ENCODE measurements around the gene PLCD3. TPM values are rescaled to one million over a fixed set of nuclear protein-coding genes. Genes with fewer than 3 reads are reported as not detected.

Gene PLCD3
- total and polyA plus RNA-seq, 5 donors = 94.2 to 164 (median 133) TPM

DNA sequence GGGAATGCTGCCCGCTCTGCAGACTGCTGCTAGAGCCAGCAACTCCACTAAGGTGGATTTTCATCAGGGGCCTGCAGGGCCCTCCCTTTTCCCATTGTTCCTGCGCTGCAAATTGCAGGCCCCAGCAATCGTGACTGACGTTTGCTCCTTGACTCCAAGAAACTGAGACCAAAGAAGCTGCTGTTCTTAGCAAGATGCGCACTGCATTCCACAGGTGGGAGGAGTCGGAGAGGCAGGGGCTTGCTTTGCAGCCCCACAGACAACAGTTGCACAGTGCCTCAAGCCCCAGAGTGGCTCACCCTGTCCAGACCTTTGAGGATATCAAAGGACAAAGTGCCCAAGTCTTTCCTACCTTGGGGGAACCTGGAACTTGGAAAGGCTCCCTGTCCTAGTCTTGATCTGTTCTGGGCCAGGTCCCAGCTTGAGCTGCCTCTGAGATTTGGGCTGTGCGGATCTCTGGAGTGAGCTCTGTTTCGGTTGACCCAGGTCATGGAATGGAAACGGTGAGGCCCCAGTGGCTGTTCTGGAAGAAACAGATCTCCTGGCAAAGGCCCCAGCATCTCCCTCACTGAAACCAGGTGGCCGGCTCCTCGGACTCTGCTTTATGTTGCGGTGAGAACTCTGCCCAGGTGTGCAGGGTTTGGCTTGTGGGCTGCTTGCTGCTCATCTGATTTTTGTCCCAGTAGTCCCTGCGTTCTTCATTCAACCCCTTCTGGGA is 24.9 kb downstream of the PLCD3 start:
- H3K4me1 ChIP-seq (ENCODE audit: control insufficient read depth, insufficient read depth, low read length) = peaks cover 12% of the 10 kb centered on the region
- no peaks in the 10 kb centered on the region for H3K9me3 ChIP-seq (ENCODE audit: control insufficient read depth, low read length)
- no peak for ATAC-seq
- H3K27ac ChIP-seq (ENCODE audit: low read length) = peak overlapping the region; percentile 6
- 71% methylated on average over 13 of the region's 13 CpGs for WGBS
- no peak for DNase-seq
- no peaks in the 10 kb centered on the region for H3K27me3 ChIP-seq (ENCODE audit: control insufficient read depth, insufficient read depth)
- no peak overlapping the region for H3K4me3 ChIP-seq (ENCODE audit: low read length)
- intact Hi-C loops (cut with DNase I) = no loop called here

DNA sequence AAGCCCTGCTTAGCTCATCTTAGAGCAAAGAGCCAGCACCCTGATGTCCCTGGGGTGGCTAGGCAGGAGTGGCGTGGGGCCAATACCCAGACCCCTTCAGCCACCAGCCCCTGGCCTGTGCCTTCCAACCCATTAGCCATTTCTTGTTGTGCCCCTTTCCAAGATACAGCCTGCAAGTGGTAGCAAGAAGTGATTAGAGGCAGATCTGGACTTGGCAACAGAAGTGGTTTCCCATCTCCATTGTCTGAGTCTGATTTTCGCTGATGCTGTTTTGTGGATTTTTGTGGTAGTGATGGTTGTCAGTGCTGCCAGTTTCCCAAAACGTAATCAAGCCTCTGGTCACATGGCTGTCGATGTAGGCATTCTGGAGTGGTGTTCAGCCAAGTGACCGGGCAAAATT is 25.7 kb downstream of the PLCD3 start:
- Histone ChIP-seq H3K4me3 (ENCODE audit: low read length) (no peak overlapping the region), H3K27ac (ENCODE audit: low read length) (no peak overlapping the region), H3K4me1 (ENCODE audit: control insufficient read depth, insufficient read depth, low read length) (peaks cover 10% of the 10 kb centered on the region), H3K27me3 (ENCODE audit: control insufficient read depth, insufficient read depth) (no peaks in the 10 kb centered on the region), H3K9me3 (ENCODE audit: control insufficient read depth, low read length) (no peaks in the 10 kb centered on the region)
- ATAC-seq = no peak
- intact Hi-C loops (cut with DNase I) = no loop called here
- peak in 1 of 3 donors; percentile 27 for DNase-seq
- WGBS = 65% methylated on average over 5 of the region's 5 CpGs

GRCh38 chr17:45106096-45106495 is 26.2 kb downstream of the PLCD3 start:
- Histone ChIP-seq H3K9me3 (ENCODE audit: control insufficient read depth, low read length) (no peaks in the 10 kb centered on the region), H3K27me3 (ENCODE audit: control insufficient read depth, insufficient read depth) (no peaks in the 10 kb centered on the region), H3K27ac (ENCODE audit: low read length) (no peak overlapping the region), H3K4me3 (ENCODE audit: low read length) (no peak overlapping the region), H3K4me1 (ENCODE audit: control insufficient read depth, insufficient read depth, low read length) (peaks cover 10% of the 10 kb centered on the region)
- ATAC-seq (no peak), DNase-seq (peak in 1 of 3 donors; percentile 39)
- WGBS = 81% methylated on average over 5 of the region's 5 CpGs
- intact Hi-C loops (cut with DNase I) = no loop called here

GRCh38 chr17:45104907-45105624 is 27.2 kb downstream of the PLCD3 start:
- intact Hi-C loops (cut with DNase I) = no loop called here
- no peak overlapping the region for H3K4me3 ChIP-seq (ENCODE audit: low read length)
- WGBS = 75% methylated on average over 17 of the region's 17 CpGs
- ATAC-seq = no peak
- DNase-seq = peak in 1 of 3 donors; percentile 49
- H3K9me3 ChIP-seq (ENCODE audit: control insufficient read depth, low read length) = no peaks in the 10 kb centered on the region
- no peaks in the 10 kb centered on the region for H3K27me3 ChIP-seq (ENCODE audit: control insufficient read depth, insufficient read depth)
- H3K4me1 ChIP-seq (ENCODE audit: control insufficient read depth, insufficient read depth, low read length) = peaks cover 6% of the 10 kb centered on the region
- H3K27ac ChIP-seq (ENCODE audit: low read length) = peak overlapping the region; percentile 14

GRCh38 chr17:45104497-45104896 is 27.8 kb downstream of the PLCD3 start:
- intact Hi-C loops (cut with DNase I) = no loop called here
- H3K4me3 ChIP-seq (ENCODE audit: low read length) = no peak overlapping the region
- DNase-seq (peak in 2 of 3 donors; percentile 10 to 63), ATAC-seq (no peak)
- H3K27ac ChIP-seq (ENCODE audit: low read length) = peak overlapping the region; percentile 79
- no peaks in the 10 kb centered on the region for H3K9me3 ChIP-seq (ENCODE audit: control insufficient read depth, low read length)
- H3K27me3 ChIP-seq (ENCODE audit: control insufficient read depth, insufficient read depth) = no peaks in the 10 kb centered on the region
- peaks cover 6% of the 10 kb centered on the region for H3K4me1 ChIP-seq (ENCODE audit: control insufficient read depth, insufficient read depth, low read length)
- WGBS = 89% methylated on average over 6 of the region's 6 CpGs

DNA sequence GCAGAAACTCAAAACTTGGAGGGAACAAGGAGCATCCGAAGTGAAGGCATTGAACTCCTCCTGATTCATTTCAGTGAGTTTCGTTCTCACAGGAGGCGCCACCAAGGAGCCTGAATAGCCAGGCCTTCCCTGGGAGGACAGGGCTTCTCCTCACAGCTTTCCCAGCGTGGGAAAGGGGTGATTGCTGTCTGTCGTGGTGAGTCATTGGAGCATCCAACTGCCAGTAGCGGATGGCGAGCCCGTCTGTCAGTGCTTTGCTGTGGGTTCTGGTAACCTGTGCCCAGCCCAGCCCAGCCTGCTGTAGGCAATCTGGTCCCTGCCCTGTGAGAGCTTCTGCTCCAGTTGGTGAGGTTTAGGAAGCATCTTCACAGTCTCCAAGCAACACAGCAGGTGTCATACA is 28.3 kb downstream of the PLCD3 start:
- Histone ChIP-seq H3K27ac (ENCODE audit: low read length) (peak overlapping the region; percentile 79), H3K4me1 (ENCODE audit: control insufficient read depth, insufficient read depth, low read length) (peaks cover 6% of the 10 kb centered on the region), H3K9me3 (ENCODE audit: control insufficient read depth, low read length) (no peaks in the 10 kb centered on the region), H3K27me3 (ENCODE audit: control insufficient read depth, insufficient read depth) (no peaks in the 10 kb centered on the region), H3K4me3 (ENCODE audit: low read length) (no peak overlapping the region)
- intact Hi-C loops (cut with DNase I) = no loop called here
- DNase-seq (no peak), ATAC-seq (no peak)
- WGBS = 84% methylated on average over 8 of the region's 8 CpGs

DNA sequence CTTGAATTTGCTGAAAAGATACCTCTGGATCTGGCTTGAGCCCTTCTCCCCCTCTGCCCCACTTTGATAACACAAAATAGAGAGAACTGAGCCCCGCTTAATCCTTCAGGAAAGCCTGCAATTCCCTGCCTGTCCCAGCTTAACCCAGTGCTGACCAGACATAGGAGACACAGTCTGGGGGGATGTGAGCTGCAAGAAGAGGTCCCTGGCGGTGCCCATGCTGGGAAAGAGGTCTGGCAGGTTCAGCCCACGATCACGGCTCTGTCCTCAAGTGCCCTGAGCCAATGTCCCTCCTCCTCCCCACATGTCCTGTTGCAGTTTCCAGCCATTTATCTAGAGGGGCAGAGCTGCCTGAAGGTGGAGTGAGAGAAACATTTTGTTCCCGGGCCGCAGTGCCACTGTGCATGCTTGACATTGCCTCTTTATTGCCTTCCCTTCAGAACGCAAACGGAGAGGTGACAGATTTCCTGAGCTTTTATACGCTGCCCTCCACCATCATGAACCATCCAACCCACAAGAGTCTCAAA is 29.0 kb downstream of the PLCD3 start:
- H3K4me1 ChIP-seq (ENCODE audit: control insufficient read depth, insufficient read depth, low read length) = peaks cover 6% of the 10 kb centered on the region
- 59% methylated on average over 9 of the region's 9 CpGs for WGBS
- no peak overlapping the region for H3K4me3 ChIP-seq (ENCODE audit: low read length)
- no peaks in the 10 kb centered on the region for H3K9me3 ChIP-seq (ENCODE audit: control insufficient read depth, low read length)
- H3K27ac ChIP-seq (ENCODE audit: low read length) = peak overlapping the region; percentile 79
- DNase-seq = peak in 1 of 3 donors; percentile 70
- ATAC-seq = peak; percentile 57
- H3K27me3 ChIP-seq (ENCODE audit: control insufficient read depth, insufficient read depth) = no peaks in the 10 kb centered on the region
- intact Hi-C loops (cut with DNase I) = no loop called here

DNA sequence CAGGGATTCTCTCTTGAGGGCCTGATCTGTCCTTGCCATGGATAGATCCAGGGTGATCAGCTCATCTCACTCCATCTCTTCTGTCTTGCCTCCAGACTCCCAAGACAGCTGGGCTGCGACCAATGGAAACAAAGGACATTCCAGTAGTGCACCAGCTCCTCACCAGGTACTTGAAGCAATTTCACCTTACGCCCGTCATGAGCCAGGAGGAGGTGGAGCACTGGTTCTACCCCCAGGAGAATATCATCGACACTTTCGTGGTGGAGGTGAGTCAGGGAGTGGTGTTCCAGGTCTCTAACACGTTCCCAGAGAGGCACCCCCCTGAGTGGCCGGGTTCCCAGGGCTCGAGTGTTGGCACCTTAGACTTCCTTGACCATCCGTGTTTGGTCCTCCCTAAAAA is 29.5 kb downstream of the PLCD3 start:
- WGBS = 69% methylated on average over 9 of the region's 9 CpGs
- intact Hi-C loops (cut with DNase I) = no loop called here
- no peak overlapping the region for H3K4me3 ChIP-seq (ENCODE audit: low read length)
- ATAC-seq (no peak), DNase-seq (peak in 1 of 3 donors; percentile 36)
- peak overlapping the region; percentile 44 for H3K27ac ChIP-seq (ENCODE audit: low read length)
- no peaks in the 10 kb centered on the region for H3K27me3 ChIP-seq (ENCODE audit: control insufficient read depth, insufficient read depth)
- peaks cover 6% of the 10 kb centered on the region for H3K4me1 ChIP-seq (ENCODE audit: control insufficient read depth, insufficient read depth, low read length)
- H3K9me3 ChIP-seq (ENCODE audit: control insufficient read depth, low read length) = no peaks in the 10 kb centered on the region

DNA sequence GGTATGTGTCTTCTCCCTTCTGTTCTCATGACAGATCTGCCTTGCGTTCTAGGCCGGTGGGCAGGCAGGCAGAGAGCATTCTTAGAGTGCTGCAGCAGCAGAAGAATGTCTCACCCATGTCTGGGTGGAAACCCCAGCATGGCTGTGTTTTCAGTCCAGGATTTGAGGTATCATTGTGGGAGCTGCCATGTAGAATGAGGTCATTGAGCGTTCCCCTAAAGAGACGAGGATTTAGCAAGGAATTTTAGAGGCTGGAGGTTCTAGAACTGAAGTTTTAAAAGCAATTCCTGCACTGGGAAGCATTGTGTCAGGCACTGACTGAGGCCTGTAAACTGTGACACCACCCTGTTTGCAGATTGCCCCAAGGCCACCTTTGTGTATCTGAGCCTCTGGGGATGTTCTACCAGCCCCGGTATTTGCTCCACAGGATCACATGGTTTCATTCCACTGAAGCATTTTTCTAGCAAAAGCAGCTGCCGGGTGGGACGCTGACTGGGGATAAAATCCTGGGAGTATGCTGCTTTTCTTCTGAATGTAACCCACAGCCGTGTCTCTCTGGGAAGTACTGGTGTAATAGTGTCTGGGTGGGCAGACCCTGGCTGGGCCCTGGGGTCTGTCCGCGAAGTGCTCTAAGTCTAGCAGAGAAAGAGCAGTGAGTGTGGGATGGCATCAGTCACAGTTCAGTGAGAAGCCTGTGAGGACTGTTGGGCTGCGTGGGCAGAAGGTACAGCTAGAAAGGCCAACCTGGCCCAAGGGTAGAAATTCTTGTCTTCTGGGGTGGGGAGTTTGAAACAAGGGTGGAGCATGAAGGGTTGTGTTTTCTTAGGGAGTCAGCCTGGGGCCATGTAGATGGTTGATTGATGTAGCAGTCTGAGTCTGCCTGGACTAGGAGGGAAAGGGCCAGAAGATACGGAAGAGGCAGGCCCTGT is 30.2 kb downstream of the PLCD3 start:
- 74% methylated on average over 12 of the region's 12 CpGs for whole genome bisulfite sequencing
- ATAC-seq (no peak), DNase-seq (peak in 2 of 3 donors; percentile 24 to 42)
- intact Hi-C loops (cut with DNase I) = no loop called here
- Histone ChIP-seq H3K27ac (ENCODE audit: low read length) (peak overlapping the region; percentile 54), H3K9me3 (ENCODE audit: control insufficient read depth, low read length) (no peaks in the 10 kb centered on the region), H3K4me1 (ENCODE audit: control insufficient read depth, insufficient read depth, low read length) (peaks cover 6% of the 10 kb centered on the region), H3K27me3 (ENCODE audit: control insufficient read depth, insufficient read depth) (no peaks in the 10 kb centered on the region), H3K4me3 (ENCODE audit: low read length) (no peak overlapping the region)

GRCh38 chr17:45101546-45101882 is 30.8 kb downstream of the PLCD3 start:
- intact Hi-C loops (cut with DNase I) = no loop called here
- Histone ChIP-seq H3K4me1 (ENCODE audit: control insufficient read depth, insufficient read depth, low read length) (peaks cover 6% of the 10 kb centered on the region), H3K9me3 (ENCODE audit: control insufficient read depth, low read length) (no peaks in the 10 kb centered on the region), H3K27me3 (ENCODE audit: control insufficient read depth, insufficient read depth) (no peaks in the 10 kb centered on the region), H3K27ac (ENCODE audit: low read length) (peak overlapping the region; percentile 54), H3K4me3 (ENCODE audit: low read length) (no peak overlapping the region)
- DNase-seq = no peak
- no peak for ATAC-seq
- WGBS = 67% methylated on average over 9 of the region's 9 CpGs

All from right cardiac atrium (tissue), 5 donors.